ENCODE results near the gene ACTR5.

ACTR5 gene

DNA sequence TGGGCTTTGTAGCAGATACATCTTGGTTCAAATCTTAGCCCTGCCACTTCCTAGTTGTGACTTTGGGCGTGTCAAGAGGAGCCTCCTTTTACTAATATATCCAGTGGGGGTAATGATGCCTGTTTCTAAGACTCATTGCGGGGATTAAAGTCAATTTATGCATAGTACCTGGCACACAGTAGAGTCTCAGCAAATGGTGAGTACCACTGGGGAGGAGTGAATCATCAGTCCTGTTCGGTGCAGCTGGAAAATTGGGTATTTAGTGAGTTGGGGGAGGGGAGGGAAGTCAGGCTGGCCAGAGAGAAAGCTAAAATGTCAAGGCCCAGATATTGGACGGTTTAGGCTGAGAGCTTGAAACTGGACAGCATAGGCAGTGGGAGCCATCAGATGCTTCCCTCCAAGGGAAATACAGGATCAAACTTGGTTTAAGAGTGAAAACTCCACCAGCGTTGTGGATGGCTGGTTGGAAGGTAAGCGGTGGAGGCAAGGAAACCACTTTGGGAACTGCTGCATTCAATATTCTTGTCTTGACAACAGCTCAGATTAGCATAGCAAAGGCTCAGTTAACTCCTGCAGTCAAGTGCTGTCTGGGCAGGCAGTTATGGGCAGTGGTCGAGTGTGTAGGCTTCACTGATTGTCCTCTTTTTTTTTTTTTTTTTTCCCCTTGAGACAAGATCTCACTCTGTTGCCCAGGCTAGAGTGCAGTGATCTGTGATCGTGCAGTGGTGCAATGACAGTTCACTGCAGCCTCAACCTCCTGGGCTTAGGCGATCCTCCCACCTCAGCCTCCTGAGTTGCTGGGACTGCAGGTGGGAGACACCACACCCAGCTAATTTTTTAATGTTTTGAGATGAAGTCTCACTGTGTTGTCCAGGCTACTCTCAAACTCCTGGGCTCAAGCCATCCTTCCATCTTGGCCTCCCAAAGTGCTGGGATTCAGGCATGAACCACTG lies 70.1 kb downstream of the ACTR5 start:
- Histone ChIP-seq H3K36me3 (ENCODE audit: control insufficient read depth, insufficient read depth, low read length) (no peaks in the 10 kb centered on the region), H3K9ac (ENCODE audit: low read length) (no peak overlapping the region), H3K27ac (ENCODE audit: low read depth, low read length) (no peak overlapping the region), H3K4me1 (ENCODE audit: control insufficient read depth, insufficient read depth, low read length) (no peaks in the 10 kb centered on the region), H3K27me3 (ENCODE audit: control insufficient read depth, insufficient read depth, low read length) (no peaks in the 10 kb centered on the region), H3K4me3 (ENCODE audit: low read length) (no peak overlapping the region)

All from rectal smooth muscle tissue (tissue), 1 donor.